ENCODE results near the gene ZKSCAN7.

- TF ChIP-seq, protein P1, sequence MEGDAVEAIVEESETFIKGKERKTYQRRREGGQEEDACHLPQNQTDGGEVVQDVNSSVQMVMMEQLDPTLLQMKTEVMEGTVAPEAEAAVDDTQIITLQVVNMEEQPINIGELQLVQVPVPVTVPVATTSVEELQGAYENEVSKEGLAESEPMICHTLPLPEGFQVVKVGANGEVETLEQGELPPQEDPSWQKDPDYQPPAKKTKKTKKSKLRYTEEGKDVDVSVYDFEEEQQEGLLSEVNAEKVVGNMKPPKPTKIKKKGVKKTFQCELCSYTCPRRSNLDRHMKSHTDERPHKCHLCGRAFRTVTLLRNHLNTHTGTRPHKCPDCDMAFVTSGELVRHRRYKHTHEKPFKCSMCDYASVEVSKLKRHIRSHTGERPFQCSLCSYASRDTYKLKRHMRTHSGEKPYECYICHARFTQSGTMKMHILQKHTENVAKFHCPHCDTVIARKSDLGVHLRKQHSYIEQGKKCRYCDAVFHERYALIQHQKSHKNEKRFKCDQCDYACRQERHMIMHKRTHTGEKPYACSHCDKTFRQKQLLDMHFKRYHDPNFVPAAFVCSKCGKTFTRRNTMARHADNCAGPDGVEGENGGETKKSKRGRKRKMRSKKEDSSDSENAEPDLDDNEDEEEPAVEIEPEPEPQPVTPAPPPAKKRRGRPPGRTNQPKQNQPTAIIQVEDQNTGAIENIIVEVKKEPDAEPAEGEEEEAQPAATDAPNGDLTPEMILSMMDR (IDR thresholded peaks at IDR 0.05; ENCODE audit: insufficient read depth, low read length, poor library complexity, severe bottlenecking): no peak
- TF ChIP-seq EZH2phosphoT487 (conservative IDR thresholded peaks at IDR 0.05; ENCODE audit: low read length): no peak
These were observed 41.5 kb upstream of the ZKSCAN7 start for GRCh38 chr3:44513513-44513912.
